GM21526 (cell line): ENCODE data around the gene PRDM5.
"Not testable (repeated sequence)": the region's sequence is repeated elsewhere in the genome, so short reads cannot be mapped to it uniquely, and the experiment has no call there.

Experiments used
- ATAC-seq: cut with Tn5 transposase; IDR thresholded peaks from one replicate; pipeline ENCODE4 v1.9.1; 2021; ENCODE audit warnings: moderate library complexity; ENCODE audit not compliant: unreplicated experiment, low FRiP score

Gene PRDM5

GRCh38 chr4:120671538-120671937 lies 251.0 kb downstream of the PRDM5 start:
- ATAC-seq = no peak

- no peak for ATAC-seq
These were observed 255.4 kb downstream of the PRDM5 start for GRCh38 chr4:120667102-120667501.

GRCh38 chr4:120664851-120665250 lies 257.7 kb downstream of the PRDM5 start:
- ATAC-seq = no peak

GRCh38 chr4:120659616-120660170 lies 262.8 kb downstream of the PRDM5 start:
- no peak for ATAC-seq

GRCh38 chr4:120658772-120659171 lies 263.8 kb downstream of the PRDM5 start:
- ATAC-seq = no peak

GRCh38 chr4:120653804-120654573 lies 268.5 kb downstream of the PRDM5 start:
- ATAC-seq = no peak

- ATAC-seq = not testable (repeated sequence)
These were observed 274.2 kb downstream of the PRDM5 start for GRCh38 chr4:120648336-120648735.
